Stimulated activated CD4-positive, alpha-beta T cell treated with anti-CD3 and anti-CD28 coated beads, Interleukin-12 subunit alpha, Interleukin-12 subunit beta, amount 100 ng/mL, for 48 hours (primary cell): ENCODE measurements around the gene GRID1.

Source experiments
- DNase-seq, 3 donors: peaks; one replicate each; pipeline ENCODE4 v3.0.0-alpha.2; 2020; ENCODE audit warnings: low read depth in 2 of 3, low spot score in 1 of 3

GRID1 gene

GRCh38 chr10:85643845-85644525, 722.6 kb downstream of the GRID1 start:
- no peak for DNase-seq

GRCh38 chr10:85643171-85643844, 723.3 kb downstream of the GRID1 start:
- no peak for DNase-seq

DNA sequence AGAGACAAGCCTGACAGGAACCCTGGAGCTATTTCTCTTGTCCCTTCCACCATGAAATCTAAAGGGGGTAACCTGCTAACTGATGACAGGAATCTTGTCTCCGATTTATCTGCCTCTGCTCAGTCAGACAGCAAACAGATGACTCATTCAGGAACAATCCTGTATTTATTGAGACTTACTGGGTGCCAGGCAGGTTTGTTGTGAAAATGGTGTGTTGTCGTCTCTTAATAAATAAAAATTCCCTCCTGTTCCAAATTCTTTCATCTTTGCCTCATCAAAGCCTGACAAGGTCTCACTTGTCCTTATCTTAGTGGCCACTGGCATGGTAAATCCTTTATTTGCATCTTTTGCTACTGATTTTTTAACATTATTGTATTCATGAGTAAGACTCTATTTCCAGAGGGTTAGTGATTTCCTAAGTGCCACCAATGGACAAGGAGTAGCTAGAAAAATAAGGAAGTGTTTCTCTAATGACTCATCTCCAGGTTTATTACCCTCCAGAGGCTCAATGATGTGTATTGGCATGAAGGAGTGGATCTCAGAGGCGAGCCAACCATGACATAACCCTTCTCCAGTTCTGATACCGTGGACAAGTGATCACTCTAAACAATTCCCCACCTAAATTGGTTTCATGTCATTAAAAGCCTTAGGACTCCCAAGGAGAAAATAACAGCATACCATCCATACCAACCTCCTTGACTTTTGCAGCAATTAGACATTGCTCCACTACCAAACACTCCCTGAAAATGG, 724.0 kb downstream of the GRID1 start:
- DNase-seq: no peak

- DNase-seq: no peak
Measured at GRCh38 chr10:85642082-85642420, 724.5 kb downstream of the GRID1 start.

- DNase-seq: no peak
Measured at GRCh38 chr10:85641479-85642009, 725.1 kb downstream of the GRID1 start.

DNA sequence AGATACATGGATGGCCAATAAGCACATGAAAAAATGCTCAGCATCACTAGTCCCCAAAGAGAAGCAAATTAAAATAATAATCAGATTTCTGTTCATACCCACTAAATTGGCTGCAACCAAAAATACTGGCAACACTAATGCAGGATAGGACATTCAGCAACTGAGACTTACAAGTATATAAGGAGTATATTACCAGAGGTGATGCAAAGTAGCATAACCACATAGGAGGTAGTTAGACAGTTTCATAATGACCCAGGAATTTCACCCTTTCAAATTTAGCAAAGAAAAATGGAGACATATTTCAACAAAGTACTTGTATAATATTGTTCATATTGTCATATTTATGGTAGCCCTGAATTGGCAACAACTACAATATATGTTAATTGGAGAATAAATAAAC, 727.8 kb downstream of the GRID1 start:
- no peak for DNase-seq

GRCh38 chr10:85635650-85636049, 730.9 kb downstream of the GRID1 start:
- no peak for DNase-seq

DNA sequence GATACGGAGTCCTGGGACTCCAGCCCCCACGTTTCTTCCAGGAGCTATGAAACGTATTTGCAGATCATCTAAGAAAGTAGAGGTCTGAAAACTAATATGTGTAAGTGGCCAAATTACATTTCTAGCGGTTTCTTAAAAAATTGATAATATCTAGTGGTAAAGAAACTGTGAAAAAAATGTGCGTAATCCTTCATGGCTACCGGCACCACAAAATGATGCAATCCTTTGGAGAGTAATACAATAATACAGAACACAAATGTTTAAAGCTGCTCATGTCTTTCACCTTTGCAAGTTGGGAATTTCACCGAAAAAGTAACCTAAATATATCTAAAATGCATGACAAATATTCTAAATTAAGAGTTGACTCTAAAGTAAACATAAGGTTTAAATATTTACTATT, 742.1 kb downstream of the GRID1 start:
- DNase-seq: no peak

GRCh38 chr10:85623758-85624157, 742.8 kb downstream of the GRID1 start:
- no peak for DNase-seq

DNA sequence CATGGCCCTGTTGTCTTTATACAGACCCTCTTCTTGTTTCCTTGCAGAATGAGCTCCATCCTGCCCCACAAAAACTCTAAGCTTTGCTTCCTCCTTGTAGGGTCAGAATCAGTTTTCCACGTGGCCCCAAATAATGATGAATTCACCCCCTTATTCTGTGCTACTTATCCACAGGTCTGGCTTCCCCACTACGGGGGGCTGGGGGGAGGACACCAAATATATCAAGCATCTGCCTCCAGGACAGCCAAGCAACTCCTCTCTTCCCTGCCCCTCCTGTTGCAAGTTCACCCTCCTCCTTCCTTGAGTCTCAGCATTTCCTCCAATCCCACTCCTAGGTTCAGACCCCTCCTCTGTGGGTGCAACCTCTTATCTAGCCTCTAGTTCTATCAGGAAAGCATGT, 743.3 kb downstream of the GRID1 start:
- DNase-seq: no peak

DNA sequence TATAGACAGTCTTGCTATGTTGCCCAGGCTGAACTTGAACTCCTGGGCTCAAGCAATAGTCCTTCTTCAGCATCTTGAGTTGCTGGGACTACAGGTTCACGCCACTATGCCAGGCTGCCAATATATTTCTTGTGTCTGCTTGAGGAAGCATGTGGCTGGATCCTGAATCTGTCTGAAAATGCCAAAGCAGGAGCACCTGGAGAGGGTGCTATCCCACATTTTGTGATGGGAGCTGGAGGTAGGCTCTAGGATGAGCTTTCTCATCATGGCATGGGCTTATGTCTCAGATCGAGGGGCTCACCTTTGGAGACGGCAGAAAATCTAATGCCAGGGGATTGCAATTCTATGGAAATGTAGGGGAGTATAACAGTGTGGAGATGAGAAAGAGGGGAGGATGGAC, 744.2 kb downstream of the GRID1 start:
- no peak for DNase-seq

- no peak for DNase-seq
Measured at GRCh38 chr10:85621562-85621961, 745.0 kb downstream of the GRID1 start.

- no peak for DNase-seq
Measured at GRCh38 chr10:85620807-85621206, 745.8 kb downstream of the GRID1 start.

DNA sequence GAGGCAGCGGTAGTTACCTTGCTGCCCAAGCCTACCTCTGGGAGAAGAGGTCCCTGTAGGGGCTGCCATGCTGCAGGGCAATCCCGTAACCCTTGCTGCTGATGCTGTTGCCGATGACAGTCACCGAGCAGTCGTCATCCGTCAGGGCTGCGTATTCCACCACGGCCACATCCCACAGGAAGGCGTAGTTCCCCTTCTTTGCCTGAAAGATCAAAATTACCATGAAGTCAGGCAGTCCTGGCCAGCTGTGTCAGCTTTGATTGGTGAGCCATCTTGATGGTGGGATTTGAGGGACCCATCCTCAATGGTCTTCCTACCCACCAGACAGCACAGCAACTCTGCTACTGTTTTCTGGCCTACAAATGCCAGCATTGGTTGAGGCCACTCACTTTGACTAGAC, 746.8 kb downstream of the GRID1 start:
- no peak for DNase-seq

GRCh38 chr10:85618841-85619240, 747.8 kb downstream of the GRID1 start:
- DNase-seq: no peak

DNA sequence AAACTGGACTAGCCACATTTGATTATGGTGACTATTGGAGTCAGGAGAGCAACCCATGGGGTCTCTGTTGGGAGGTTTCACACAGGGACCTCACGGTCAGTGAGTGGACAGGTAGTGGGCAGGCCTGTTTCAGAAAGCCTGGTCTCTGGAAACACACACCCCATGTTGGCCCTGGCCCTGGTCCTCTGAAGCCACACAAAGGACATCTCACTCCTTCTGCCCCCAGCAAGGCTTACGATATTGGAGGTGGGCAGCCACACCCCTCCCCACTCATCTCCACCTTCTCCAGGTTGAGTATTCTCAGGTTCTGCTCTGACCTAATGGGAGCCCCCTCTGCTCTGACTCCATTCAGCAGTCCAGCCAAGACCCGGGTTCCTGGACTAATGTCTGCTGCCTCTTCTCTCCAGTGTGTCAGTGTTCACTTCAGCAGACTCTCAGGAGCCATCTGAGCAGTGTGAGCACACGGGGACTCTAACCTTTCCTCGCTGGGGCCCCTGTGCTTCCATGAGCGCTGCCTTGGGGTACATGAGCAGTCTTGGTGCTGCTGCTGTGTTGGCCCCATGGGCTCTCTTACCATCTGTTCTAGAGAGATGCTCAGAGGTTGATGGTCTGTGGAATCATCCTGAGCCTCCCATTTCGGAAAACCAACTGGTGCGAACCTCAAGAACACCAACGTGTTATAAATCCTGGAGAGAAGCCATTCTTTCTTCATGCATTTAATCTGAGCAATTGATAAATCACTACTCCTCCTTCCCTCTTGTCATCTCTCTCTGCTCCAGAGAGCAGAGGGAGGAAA, 748.6 kb downstream of the GRID1 start:
- DNase-seq: no peak

- DNase-seq: no peak
Measured at GRCh38 chr10:85615556-85615955, 751.0 kb downstream of the GRID1 start.

DNA sequence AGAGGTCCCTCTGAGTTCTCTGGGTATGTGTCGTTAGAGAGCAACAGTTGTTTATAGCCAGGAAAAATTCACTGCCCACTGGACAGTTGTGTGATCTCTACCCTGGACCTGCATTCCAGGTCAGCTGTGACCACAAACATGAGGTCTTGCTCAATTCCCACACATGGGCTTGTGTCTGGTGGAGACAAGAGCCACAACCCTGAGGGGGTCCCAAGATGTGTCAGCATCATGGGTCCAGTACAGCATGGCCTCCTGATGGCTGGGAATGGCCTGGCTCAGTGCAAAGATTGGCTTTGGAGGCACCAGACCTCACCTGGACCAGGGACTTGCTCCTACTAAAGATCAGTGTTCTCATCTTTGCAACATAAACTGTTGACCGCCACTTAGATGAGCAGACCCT, 751.6 kb downstream of the GRID1 start:
- no peak for DNase-seq

- no peak for DNase-seq
Measured at GRCh38 chr10:85614566-85614965, 752.0 kb downstream of the GRID1 start.

- no peak for DNase-seq
Measured at GRCh38 chr10:85613391-85613790, 753.2 kb downstream of the GRID1 start.

- DNase-seq: no peak
Measured at GRCh38 chr10:85612833-85613232, 753.8 kb downstream of the GRID1 start.
